T-helper 1 cell treated with Interleukin-12 subunit alpha and Interleukin-12 subunit beta and Interleukin-4 antibody, amounts not matched to agents 30 μg/mL and 1 μg/mL, for 36 hours (primary cell): ENCODE data around the gene SH3BP1.
A peak's percentile ranks its signal among the peaks of the same experiment; 100 is the strongest.

Source experiments
- H3K27ac Mint-ChIP-seq: one replicate; pipeline ENCODE4 v1.8.0; 2021; ENCODE audit warnings: mild to moderate bottlenecking, mixed read lengths
- H3K27me3 Mint-ChIP-seq: one replicate; pipeline ENCODE4 v1.8.0; 2021; ENCODE audit warnings: low read depth, mixed read lengths
- H3K36me3 Mint-ChIP-seq: one replicate; pipeline ENCODE4 v1.8.0; 2021; ENCODE audit warnings: low read depth, mixed read lengths
- H3K4me1 Mint-ChIP-seq: one replicate; pipeline ENCODE4 v1.8.0; 2021; ENCODE audit warnings: low read depth, mixed read lengths
- H3K4me3 Mint-ChIP-seq: one replicate; pipeline ENCODE4 v1.8.0; 2021; ENCODE audit warnings: mild to moderate bottlenecking, moderate library complexity, mixed read lengths
- H3K9me3 Mint-ChIP-seq: one replicate; pipeline ENCODE4 v1.8.0; 2021; ENCODE audit warnings: mixed read lengths

The SH3BP1 gene

DNA sequence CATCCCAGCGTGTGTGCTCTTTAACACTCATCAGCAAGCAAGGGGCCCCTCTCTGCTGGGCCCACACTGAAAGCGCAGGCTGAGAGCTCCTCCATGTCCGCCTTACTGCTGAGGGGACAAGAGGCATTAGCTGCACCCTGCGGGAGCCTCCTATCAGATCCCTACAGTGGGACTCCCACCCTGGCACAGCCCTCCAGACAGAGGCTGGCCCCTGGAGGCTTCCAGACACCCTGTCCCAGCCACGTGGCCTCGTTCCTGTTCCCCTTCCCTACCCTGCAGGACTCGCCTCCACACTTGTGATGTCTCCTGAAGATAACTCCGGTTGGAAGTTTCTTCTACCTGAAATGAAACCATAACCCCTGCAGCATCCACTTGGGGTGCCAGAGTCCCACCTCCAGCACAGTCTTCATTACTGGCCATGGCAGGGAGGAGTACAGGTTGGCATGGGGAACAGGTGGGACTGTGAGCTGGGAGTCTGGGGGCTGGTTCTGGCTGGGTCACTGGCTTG lies 5.0 kb upstream of the SH3BP1 start:
- Mint-ChIP-seq H3K9me3 (no peaks in the 10 kb centered on the region), H3K4me1 (peaks cover 52% of the 10 kb centered on the region), H3K27ac (peak overlapping the region; percentile 93), H3K4me3 (peak overlapping the region; percentile 67), H3K36me3 (peaks cover 8% of the 10 kb centered on the region), H3K27me3 (no peaks in the 10 kb centered on the region)

DNA sequence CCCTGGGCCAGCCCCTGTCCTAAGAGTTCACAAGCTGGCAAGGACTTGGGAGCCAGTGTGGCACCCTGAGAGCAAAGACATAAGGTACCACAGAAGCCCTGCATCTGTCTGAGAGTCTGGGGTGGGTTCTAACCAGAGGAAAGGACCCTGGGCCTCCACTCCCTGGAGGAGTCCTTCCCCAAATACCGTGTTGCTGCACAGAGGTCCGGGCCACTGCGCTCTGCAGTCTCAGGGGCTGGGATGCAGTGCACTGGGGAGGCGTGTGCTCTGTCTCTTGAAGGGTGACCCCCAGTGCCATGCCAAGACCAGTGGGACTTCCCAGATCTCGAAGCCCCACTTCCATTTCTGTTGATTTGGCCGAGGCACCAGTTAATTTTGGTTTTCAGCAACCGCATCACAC lies 4.3 kb upstream of the SH3BP1 start:
- no peaks in the 10 kb centered on the region for H3K27me3 Mint-ChIP-seq
- peak overlapping the region; percentile 93 for H3K27ac Mint-ChIP-seq
- H3K4me3 Mint-ChIP-seq, result peak overlapping the region; percentile 26
- H3K4me1 Mint-ChIP-seq, result peaks cover 52% of the 10 kb centered on the region
- no peaks in the 10 kb centered on the region for H3K9me3 Mint-ChIP-seq
- peaks cover 8% of the 10 kb centered on the region for H3K36me3 Mint-ChIP-seq

DNA sequence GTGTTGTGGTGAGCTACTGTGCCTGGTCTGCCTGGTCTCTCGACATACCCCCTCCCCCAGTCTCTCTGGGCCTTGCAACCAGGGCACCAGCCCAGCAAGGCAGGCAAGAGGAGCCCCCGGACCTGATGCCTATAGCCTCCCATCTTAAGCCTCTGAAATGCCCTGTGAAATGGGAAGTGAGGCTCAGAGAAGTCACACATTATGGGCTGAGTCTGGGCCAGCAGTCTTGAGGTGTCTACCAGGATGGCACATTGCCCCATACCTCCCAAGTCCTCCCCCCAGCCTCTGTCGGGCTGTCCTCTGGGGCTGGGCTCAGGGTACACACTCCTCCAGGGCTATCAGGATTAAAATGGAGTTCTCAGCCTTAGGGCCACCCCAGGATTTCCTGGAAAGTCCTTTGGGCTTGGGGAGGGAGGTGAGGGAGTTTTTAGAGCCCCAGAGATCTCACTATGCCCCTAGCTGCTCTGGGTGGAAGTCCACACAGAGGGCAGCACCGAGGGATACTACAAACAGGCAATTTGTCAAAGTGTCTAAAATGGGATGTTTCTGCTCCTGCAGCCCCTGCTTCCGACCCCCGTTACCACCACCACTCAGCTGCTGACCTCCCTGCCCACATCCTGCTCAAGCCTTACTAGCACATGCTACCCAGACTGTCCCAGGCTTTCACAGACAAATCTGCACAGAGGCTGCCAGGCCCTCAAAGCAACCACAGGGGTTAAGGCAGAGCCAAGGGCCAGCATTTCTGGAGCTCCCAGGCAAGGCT lies 3.1 kb upstream of the SH3BP1 start:
- H3K4me1 Mint-ChIP-seq, result peaks cover 51% of the 10 kb centered on the region
- H3K27ac Mint-ChIP-seq, result peak overlapping the region; percentile 86
- H3K4me3 Mint-ChIP-seq, result peak overlapping the region; percentile 54
- H3K36me3 Mint-ChIP-seq, result peaks cover 10% of the 10 kb centered on the region
- no peaks in the 10 kb centered on the region for H3K27me3 Mint-ChIP-seq
- H3K9me3 Mint-ChIP-seq, result no peaks in the 10 kb centered on the region

DNA sequence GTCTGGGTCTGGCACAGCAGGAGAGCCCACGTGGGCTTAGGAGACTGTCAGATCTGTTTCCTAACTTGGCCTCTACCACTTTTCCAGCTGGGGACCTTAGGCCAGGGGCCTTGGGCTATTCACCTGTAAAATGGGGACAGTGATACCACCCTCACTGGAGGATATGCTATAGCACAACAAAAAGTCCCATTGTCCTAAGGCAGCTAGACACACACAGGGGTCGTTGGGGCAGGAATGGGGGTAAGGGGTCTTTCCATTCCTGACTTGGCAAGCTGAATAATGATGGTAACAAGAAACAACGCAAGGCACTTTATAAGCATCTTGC lies 2.6 kb upstream of the SH3BP1 start:
- H3K4me3 Mint-ChIP-seq, result peak overlapping the region; percentile 17
- no peaks in the 10 kb centered on the region for H3K9me3 Mint-ChIP-seq
- peaks cover 51% of the 10 kb centered on the region for H3K4me1 Mint-ChIP-seq
- peaks cover 7% of the 10 kb centered on the region for H3K36me3 Mint-ChIP-seq
- no peaks in the 10 kb centered on the region for H3K27me3 Mint-ChIP-seq
- peak overlapping the region; percentile 86 for H3K27ac Mint-ChIP-seq

DNA sequence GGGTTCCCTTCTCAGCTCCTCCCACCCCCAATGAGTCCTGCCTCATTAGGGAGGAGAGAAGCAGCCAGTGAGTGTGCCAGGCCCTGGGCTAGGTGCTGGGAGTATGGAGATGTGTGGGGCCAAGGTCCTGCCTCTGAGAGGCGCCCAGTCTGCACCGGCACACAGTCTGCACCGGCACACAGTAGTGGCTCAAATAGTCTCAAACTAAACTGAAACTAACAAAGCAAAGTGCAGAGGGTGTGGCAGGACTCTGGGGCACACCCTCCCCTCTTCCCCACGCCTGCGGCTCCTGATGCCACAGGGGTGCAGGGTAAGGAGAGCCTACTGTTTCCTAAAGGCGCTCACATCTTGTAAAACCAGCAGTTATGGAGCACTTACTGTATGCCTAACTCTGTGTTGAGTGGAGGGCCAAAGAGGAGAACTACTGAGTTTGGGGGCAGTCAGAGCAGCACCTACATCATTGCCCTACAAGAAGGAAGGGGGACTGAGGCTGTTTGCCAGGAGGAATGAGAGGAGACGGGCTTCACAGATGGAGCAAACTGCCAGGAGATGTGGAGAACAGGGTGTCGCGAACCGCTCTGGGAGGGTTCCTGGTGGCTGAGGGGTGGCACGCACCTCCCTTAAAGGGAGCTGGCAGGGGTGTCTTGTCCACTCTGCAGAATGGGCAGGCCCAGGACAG lies 939 bp upstream of the SH3BP1 start:
- Mint-ChIP-seq H3K4me1 (peaks cover 53% of the 10 kb centered on the region), H3K9me3 (no peaks in the 10 kb centered on the region), H3K36me3 (peaks cover 17% of the 10 kb centered on the region), H3K27me3 (no peaks in the 10 kb centered on the region), H3K27ac (peak overlapping the region; percentile 92), H3K4me3 (peak overlapping the region; percentile 90)

DNA sequence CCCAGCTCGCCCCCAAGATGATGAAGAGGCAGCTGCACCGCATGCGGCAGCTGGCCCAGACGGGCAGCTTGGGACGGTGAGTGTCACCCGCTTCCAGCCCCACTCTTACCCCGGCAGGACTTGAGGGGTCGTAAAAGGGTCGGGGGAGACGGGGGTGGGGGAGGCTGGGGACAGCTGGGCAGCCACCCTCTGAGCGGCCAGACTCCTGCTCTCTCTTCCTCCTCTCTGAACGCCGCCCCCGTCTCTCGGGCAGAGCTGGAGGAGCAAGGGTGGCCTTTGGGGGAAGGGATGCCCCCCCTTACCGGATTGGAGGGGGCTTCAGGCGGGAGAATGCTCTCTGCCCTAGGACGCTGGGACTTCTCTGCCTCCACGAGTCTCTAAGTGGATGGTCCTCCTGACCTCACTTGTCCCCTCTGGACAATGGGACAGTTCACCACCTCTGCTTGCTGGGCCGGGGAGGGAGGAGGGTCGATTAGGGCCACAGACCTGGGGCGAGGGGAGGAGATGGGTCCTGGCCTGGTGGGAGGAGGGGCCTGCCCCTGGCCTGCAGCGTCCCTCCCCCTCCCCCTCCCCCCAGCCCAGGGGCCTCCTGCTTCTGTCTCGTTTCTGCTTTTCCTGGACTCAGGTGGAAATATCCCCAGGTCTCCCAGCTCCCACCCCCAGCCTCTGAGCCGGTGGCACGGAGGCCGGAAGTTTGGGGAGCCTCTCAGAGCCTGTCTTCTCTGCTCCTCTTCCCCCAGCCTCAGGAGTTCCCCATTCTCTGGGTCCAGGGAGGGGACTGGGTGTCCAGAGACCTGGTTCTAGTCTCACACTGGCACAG lies 512 bp downstream of the SH3BP1 start:
- H3K9me3 Mint-ChIP-seq, result no peaks in the 10 kb centered on the region
- H3K27ac Mint-ChIP-seq, result peak overlapping the region; percentile 99
- H3K4me3 Mint-ChIP-seq, result peak overlapping the region; percentile 100
- peaks cover 43% of the 10 kb centered on the region for H3K4me1 Mint-ChIP-seq
- no peaks in the 10 kb centered on the region for H3K27me3 Mint-ChIP-seq
- peaks cover 22% of the 10 kb centered on the region for H3K36me3 Mint-ChIP-seq

DNA sequence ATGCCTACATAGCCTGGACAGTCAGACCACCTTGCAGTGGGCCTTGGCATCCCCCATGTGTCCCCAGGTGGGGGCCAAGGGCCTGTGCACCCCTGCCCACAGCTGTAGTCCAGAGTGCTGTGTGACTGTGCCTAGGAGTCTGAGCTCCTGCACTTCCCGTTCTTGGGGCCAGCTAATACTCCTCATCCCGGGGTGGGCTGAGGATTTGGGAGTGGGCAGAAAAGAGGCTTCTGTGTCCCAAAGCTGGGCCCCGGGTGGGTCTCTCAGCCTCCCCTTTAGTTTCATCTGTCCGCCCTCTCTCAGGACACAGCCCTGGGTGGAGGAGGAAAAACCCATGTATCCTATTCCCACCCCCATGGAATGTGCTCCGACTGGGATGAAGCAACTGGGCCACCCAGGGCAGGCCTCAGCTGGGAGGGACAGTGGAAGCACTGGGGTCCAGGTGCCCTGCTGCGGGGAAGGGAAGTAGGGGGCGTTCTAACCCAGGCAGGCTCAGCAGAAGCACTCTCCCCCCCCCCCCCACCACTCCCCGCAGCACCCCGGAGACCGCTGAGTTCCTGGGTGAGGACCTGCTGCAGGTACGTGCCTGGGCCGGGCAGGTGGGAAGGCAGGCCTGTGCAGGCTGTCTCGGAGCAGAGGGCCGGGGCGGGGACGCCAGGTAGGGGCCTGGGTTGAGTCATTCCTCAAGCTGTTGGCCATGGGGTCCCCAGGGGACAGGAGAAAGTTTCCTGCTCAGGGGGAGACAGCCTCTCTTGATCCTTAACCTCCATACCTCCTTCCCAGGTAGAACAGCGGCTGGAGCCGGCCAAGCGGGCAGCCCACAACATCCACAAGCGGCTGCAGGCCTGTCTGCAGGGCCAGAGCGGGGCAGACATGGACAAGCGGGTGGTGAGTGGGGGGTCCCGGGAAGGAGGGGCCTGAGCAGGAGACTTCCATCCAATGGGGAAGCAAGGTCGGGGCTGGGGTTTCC lies 1.4 kb downstream of the SH3BP1 start:
- Mint-ChIP-seq H3K36me3 (peaks cover 23% of the 10 kb centered on the region), H3K27ac (peak overlapping the region; percentile 99), H3K4me3 (peak overlapping the region; percentile 100), H3K4me1 (peaks cover 43% of the 10 kb centered on the region), H3K27me3 (no peaks in the 10 kb centered on the region), H3K9me3 (no peaks in the 10 kb centered on the region)

DNA sequence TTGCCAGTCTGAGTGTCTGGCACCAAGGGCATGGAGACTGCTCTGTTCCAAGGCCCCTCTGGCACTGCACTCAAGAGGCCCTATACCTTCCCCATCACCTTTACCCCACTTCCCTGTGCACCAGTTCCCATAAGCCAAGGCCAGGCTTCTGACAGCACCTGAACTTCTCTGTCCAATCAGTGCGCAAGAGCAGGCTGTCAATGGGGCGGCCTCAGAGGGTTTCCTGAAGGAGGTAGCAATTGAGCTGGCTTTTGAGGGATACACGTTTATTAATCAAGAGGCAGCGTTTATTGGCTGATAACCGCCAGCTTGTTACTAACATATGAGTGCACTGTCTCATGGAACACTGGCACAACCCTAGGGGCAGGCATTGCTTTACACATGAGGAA lies 2.1 kb downstream of the SH3BP1 start:
- no peak overlapping the region for H3K27ac Mint-ChIP-seq
- peak overlapping the region; percentile 100 for H3K4me3 Mint-ChIP-seq
- H3K36me3 Mint-ChIP-seq, result peaks cover 23% of the 10 kb centered on the region
- H3K27me3 Mint-ChIP-seq, result no peaks in the 10 kb centered on the region
- H3K9me3 Mint-ChIP-seq, result no peaks in the 10 kb centered on the region
- peaks cover 38% of the 10 kb centered on the region for H3K4me1 Mint-ChIP-seq

DNA sequence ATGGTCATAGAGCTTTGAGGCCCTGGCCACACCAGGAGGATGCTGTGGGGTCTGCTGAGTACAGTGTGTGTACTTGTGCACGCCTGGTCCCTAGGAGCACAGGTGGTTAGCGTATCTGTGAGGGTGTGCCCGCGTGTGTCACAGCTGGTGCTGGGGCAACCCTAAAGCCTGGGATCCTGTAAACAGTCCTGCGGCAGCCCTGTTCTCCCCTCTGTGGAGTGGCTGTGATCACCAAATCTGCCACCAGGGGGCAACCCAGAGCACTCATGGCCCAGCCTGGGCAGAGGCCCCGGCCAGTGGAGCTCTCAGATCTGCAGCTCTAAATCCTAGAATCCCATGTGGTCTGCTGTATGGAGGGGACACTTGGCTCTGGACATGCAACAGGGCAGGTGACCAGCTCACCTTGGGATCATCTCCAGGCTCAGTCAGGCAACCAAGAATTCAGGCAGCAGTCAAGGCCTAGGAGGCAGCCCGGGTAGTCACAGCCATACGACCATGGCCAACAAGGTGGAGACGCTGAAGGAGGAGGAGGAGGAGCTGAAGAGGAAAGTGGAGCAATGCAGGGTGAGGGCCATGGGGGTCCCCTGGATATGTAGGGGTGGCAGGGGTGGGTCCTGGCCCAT lies 3.9 kb downstream of the SH3BP1 start:
- H3K36me3 Mint-ChIP-seq, result peaks cover 25% of the 10 kb centered on the region
- no peaks in the 10 kb centered on the region for H3K9me3 Mint-ChIP-seq
- peak overlapping the region; percentile 42 for H3K4me3 Mint-ChIP-seq
- peak overlapping the region; percentile 14 for H3K27ac Mint-ChIP-seq
- H3K4me1 Mint-ChIP-seq, result peaks cover 21% of the 10 kb centered on the region
- H3K27me3 Mint-ChIP-seq, result no peaks in the 10 kb centered on the region

DNA sequence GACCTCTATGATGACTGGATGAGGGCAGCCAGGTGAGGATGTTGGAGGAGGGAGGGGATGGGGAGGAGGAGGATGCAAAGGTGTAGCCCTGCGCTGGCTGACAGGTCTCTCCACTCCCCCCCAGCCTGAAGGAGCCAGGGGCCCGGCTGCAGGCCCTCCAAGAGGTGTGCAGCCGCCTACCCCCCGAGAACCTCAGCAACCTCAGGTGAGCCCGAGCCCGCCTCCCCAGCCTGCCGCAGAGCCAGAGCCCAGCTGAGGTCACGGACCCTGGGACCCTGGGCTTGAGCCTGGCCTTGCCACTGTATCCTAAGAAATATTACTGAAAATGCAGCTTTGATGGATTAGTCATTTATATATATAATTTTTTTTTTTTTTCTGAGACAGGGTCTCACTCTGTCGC lies 7.8 kb downstream of the SH3BP1 start:
- peaks cover 9% of the 10 kb centered on the region for H3K4me1 Mint-ChIP-seq

DNA sequence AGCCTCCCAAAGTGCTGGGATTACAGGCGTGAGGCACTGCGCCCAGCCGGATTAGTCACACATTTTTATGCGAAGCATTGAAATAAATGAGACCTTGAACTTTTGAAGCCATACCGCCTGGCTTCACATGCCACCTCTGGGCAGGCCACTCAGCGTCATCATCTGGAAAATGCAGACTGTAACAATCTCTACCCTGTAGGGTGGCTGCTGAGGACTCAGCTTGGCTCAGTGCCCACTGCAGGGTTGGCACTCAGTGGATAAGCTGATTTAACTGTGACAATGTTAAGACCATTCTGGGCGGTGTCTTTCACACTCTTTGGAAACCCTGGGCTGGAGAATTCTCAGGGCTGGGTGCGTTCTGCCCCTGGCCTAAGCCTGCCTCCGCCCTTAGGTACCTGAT lies 8.5 kb downstream of the SH3BP1 start:
- H3K27ac Mint-ChIP-seq, result no peak overlapping the region
- peaks cover 9% of the 10 kb centered on the region for H3K4me1 Mint-ChIP-seq
- no peaks in the 10 kb centered on the region for H3K27me3 Mint-ChIP-seq
- no peak overlapping the region for H3K4me3 Mint-ChIP-seq
- peaks cover 39% of the 10 kb centered on the region for H3K36me3 Mint-ChIP-seq
- H3K9me3 Mint-ChIP-seq, result no peaks in the 10 kb centered on the region

More for the DNA sequence above, 7.8 kb downstream of the SH3BP1 start:
- Mint-ChIP-seq H3K36me3 (peaks cover 39% of the 10 kb centered on the region), H3K9me3 (no peaks in the 10 kb centered on the region), H3K27me3 (no peaks in the 10 kb centered on the region), H3K4me3 (no peak overlapping the region), H3K27ac (no peak overlapping the region)

DNA sequence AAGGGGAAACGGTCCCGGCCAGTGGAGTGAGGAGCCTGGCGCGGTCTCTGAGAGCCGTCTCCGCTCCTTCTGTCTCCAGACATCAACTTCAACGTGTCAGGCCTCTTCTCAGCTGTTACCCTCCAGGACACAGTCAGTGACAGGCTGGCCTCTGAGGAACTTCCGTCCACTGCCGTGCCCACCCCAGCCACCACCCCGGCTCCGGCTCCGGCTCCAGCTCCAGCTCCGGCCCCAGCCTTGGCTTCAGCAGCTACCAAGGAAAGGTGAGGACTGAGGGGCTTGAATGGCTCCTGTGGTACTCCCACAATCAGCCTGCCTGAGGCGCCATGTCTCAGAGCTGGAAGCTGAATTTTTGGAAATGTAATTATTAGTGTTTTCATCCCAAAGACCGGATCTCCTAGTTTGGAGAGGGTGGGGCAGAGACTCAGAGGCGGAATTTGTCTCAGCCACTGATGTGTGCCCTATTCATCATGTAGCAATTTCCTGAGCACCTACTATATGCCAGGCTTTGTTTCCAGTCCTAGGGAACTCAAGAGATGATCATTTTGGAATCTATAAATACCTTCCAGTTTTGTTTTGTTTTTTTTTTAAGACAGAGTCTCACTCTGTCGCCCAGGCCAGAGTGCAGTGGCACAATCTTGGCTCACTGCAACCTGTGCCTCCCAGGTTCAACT lies 11.1 kb downstream of the SH3BP1 start:
- Mint-ChIP-seq H3K9me3 (no peaks in the 10 kb centered on the region), H3K27ac (no peak overlapping the region), H3K36me3 (peaks cover 38% of the 10 kb centered on the region), H3K4me1 (no peaks in the 10 kb centered on the region), H3K27me3 (no peaks in the 10 kb centered on the region), H3K4me3 (no peak overlapping the region)
